GM23248 (cell line): ENCODE data around the gene EIF5A.

Source experiments
- EZH2 ChIP-seq: fragments of 200-600 bp; sonication (generic); IDR thresholded peaks from 2 replicates; pipeline ENCODE4 v1.6.1; 2018; ENCODE audit warnings: antibody characterized with exemption, mild to moderate bottlenecking; ENCODE audit not compliant: insufficient read depth, poor library complexity, severe bottlenecking
- EZH2phosphoT487 ChIP-seq: fragments of 200-600 bp; sonication (generic); IDR thresholded peaks from 2 replicates; pipeline ENCODE4 v1.6.1; 2018; ENCODE audit warnings: antibody characterized with exemption, moderate library complexity, mild to moderate bottlenecking, low read depth; ENCODE audit not compliant: insufficient read depth

DNA sequence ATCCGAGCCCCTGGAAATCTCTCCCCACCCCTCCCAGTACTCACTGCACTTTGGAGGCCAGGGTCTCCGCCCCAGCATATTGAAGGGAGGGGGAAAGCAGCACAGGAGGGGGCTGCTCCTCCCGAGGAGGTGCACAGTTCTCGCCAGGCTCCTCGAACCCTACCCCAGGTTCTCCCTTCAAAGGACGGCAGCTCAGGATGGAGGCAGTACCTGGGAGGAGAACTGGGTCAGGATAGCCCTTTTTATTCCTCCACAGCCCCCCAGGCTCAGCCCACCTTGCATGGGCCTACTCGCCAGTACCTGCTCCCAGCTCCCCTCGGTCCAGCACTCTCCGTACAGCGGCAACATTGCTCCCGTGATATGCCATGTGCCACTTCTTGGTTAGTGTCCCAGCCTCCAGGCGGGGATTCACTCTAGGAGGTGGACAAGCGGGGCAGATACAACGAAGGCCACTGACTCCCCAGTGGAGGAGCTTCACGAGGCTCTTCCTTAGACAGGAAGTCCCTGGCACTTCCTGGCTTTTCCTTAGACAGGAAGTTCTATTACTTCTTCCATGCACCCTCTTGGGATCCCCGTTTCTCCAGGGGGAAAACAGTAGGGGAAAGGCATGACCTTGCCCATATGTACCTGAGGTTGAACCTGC, 9.9 kb downstream of the EIF5A start:
- TF ChIP-seq EZH2, result no peak
- no peak for TF ChIP-seq EZH2phosphoT487
